Measurements from ENCODE around the gene COL6A3.
A peak's percentile ranks its signal among the peaks of the same experiment; 100 is the strongest.

Gene COL6A3

DNA sequence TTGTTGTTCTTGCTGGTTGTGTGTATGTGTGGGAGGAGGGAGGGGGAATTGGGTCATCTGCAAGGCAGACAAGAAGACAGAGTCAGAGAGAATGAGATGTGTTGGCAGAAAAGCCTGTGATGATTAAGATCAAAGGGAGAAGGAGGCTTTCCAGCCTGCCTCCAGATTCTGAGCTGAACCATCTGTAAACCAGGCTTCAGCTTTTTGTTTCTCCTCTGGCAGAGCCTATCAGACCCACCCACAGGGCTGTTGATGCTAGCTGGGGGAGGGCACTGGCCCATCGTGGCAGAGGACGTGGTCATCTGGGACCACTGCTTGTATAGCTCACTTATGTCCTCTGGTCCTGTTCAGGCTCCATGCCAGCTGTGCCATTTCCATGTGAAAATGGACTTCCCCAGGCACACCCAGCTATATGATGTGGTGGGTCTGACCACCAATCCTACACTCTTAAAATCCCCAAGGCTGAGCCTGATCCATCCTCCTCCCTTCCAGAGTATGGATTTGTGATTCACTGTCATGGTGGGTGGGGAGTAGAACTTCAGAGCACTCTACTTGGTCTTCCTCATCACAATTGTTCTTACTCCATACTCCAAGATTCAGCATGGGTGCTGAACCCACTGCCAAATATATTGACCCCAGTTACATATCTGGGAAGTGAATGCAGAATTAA, 27.8 kb upstream of the COL6A3 start:
- peak; percentile 73 for DNase-seq

GRCh38 chr2:237440819-237441281, 26.9 kb upstream of the COL6A3 start:
- peak; percentile 94 for DNase-seq

DNA sequence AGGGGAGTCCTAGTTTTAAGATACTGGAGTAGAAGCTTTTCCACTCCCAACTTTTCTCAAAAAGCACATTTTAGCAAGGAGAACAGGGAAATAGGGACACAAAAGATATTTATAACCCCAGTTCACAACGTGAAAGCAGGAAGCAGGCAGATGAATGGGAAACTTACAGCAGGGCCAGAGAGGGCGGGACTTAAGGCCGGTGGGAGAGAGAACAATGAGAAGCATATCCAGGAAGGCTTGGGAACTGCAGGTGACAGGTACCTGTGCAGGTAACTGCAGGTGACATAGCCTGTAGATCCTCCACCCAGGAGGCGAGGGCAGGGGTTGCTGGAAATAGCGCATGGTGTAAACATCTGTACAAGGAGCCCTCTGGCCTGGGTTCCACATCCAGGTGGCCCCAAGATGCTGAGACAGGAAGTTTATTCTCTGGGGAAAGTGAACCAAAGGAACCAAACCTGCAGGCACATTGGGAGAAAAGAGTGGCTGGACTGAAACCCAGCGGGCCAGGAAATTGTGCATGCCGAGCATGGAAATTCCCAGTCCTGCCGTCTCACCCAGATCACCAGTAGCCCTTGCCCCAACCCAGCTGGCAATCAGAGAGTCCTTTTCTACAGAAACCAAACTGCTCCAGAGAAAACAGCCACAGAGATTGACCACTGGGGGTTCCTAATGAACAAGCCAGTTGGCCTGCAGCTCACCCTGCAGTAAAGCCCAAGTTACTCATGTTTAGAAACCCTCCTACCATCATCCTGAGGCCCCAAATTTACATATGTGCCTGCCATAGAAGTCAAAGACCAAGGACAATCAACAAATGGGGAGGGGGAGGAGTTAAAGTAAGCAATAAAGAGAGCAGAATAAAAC, 24.3 kb upstream of the COL6A3 start:
- no peak for DNase-seq

GRCh38 chr2:237437566-237437965, 23.6 kb upstream of the COL6A3 start:
- no peak for DNase-seq

- DNase-seq, result no peak
These were observed 22.1 kb upstream of the COL6A3 start for GRCh38 chr2:237435844-237436587.

- DNase-seq, result peak; percentile 90
These were observed 20.9 kb upstream of the COL6A3 start for GRCh38 chr2:237434866-237435311.

DNA sequence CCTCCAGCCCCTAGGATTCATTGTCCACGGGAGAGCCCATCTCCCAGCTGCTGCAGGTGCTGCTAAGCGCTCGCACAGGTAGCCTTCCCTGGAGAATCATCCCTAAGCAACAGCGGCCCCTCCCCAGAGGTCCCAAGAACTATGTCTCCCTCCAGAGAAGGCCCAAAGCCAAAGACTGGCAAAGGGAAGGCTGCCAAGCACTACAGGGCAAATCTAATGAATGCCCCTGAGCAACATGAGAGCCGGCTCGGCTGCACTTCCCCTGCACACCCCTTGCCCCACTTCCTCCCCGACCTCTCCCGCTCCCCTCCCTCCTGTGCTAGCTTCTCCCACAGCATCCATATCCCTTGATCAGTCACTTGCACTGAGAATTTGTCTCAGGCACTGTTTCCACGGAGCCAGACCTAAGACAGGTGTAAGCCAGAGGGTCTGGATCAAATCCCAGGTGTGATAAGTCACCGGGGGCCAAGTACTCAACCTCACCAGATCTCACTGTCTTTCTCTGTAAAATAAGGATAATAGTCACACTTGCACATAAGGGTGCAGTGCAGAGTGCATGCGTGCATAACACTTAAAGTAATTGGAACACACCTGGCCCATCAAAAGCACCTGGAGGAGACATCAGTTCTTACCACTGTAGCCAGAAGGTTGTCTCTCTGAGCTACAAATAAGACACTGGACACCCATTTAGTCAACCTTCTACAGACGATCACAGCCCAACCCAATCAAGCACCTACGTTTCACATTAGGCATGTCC, 20.1 kb upstream of the COL6A3 start:
- DNase-seq, result no peak

DNA sequence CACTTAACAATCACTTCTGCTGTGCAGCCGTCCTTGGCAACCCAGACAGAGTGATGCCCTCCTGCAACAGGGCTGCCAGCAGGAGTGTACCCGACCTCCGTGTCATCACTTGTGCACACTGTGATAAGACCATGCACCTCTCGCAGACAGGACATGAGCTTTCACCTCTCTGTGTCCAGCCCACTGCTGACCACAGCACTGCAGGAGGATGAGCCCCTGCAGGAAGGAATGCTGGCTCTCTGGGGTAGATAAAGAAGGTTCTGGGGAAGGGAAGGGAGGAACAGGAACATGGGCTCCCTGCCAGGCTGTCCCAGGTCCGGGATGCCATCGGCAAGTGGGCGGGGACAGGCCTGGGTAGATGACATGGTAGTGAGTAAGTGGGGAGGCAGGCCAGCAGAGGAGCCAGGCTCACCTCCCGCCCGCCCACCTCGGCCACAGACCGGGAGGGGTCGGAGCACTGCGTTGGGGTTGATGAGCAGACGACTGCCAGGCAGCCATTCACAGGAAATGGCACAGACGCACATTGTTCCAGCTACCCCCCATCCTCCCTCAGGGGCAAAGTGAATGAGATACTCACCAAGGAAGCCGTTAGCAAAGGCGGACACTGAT, 18.6 kb upstream of the COL6A3 start:
- DNase-seq, result peak; percentile 83

DNA sequence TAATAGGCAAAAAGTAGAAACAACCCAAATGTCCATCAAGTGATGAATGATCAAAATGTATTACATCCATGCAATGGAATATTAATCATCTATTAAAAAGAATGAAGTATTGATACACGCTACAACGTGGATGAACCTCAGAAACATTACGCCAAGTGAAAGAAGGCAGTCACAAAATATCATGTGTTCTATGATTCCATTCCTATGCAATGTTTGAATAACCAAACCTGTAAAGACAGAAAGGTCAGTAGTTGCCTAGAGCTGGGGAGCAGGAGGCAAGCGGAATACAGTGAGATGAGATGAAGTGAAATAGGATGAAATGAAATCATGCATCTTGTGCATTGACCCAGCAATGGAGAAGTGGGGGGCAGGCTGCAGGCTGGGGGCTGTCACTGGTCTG, 17.9 kb upstream of the COL6A3 start:
- no peak for DNase-seq

GRCh38 chr2:237431372-237431771, 17.4 kb upstream of the COL6A3 start:
- DNase-seq, result peak; percentile 59

DNA sequence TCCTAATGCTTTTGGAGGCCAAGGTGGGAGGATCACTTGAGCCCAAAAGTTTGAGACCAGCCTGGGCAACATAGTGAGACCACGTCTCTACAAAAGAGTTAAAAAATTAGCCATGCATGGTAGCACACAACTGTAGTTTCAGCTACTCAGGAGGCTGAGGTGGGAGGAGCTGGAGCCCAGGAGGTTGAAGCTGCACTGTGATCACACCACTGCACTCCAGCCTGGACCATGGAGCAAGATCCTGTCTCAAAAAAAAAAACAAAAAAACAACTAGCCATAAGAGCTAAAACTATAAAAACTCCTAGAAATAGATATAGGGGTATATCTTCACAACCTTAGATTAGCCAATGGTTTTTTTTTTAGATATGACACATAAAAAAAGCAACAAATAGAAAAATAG, 16.9 kb upstream of the COL6A3 start:
- no peak for DNase-seq

DNA sequence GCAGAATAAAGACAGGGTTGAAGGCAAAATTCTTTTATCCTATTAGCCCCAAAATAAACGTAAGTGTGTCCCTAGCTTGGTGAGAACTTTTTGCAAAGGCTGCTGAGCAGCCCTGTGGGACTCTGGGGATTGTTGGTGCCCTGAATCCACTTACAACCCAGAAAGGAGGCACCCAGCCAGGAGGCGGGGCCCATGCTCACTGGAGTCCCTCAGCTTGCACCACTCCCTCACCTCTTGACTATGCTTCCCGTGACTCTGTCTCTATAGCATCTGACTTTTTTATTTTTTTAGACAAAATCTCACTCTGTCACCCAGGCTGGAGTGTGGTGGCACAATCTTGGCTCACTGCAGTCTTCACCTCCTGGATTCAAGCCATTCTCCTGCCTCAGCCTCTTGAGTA, 15.8 kb upstream of the COL6A3 start:
- no peak for DNase-seq

DNA sequence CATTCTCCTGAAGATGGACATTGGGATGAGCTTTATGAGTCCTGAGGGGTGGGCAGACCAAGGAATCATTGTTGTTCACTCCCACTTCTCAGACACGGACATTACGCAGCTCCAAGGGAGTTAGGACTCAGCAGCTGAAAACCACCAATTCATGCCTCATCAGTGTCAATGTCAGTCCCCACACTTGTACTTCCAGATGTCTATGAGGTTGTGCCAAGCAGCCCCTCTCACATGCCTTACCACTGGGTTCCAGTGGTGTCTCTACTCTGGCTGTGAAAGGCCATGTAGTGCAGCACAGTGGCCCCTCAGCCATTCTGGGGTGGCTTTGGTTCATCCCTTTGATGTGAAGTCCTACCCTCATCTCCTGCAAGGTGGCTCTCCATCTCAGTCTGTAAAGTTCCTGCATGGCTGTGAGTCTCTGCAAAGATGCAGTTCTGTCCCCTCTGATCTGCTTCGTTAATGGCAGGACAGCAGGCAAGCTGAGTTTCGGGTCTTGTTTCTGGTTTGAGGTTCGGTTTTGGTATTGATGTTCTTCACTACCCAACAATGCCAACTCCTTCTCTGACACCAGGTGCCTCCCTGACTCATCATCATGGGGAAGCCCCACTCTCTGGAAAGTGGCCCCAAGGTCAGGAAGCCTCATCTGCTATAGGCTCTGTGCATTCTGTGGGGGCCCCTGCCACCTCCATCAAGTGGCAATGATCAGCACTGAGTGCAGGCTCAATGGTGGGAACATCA, 14.0 kb upstream of the COL6A3 start:
- DNase-seq, result peak; percentile 94

DNA sequence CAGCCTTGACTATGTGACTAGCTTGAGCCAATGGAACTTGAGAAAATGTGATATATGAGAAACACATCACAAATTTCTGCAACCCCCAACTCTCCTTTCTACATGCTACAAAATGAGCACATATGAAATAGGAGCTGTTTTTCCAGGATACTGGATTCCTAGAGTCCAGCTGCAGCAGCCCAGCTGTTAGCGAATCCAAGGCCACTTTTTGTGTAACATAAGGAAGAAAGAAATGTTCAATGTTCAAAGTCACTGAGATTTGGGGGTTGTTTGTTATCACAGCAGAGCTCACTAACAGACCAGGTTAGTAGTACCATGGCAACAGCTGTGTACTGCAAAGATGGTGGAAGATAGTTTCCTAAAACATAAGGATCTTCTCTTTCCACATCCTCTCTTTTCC, 12.6 kb upstream of the COL6A3 start:
- DNase-seq, result no peak

DNA sequence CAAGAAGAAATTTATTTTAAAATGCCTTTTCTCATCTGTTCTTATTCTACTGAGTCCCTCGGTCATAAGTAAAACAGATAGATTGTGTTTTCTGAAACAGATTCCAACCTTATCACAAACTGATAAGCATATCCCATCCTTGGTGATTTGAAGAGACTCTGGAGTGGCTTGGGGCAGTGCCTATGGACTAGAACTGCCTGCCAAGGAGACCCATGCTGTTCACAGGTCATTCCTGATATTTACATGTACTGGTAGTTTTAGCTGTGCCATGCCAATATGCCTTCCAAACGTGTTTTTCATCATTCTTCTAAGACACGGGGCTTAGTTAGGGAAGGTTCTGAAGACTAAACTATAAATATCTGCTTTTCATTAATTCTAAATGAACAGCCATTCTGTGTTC, 11.4 kb upstream of the COL6A3 start:
- DNase-seq, result no peak

- DNase-seq, result no peak
These were observed 10.6 kb upstream of the COL6A3 start for GRCh38 chr2:237424544-237424943.

DNA sequence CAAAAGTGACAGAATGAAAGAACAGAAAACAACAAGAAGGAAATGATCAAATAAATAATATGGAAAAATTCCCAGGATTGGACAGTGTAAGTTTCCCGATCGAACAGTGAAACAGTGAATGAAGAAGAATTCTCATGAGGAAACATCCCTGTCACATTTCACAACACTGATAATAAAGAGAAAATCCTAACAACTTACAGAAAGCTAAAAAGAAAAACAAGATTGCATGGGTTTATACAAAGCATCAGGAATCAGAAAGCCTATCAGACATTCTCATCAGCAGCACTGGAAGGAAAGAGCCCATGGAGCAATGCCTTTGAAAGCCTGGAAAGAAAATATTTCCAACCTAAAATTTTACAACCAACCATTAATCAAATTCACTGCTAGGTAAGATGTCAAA, 9.9 kb upstream of the COL6A3 start:
- no peak for DNase-seq

DNA sequence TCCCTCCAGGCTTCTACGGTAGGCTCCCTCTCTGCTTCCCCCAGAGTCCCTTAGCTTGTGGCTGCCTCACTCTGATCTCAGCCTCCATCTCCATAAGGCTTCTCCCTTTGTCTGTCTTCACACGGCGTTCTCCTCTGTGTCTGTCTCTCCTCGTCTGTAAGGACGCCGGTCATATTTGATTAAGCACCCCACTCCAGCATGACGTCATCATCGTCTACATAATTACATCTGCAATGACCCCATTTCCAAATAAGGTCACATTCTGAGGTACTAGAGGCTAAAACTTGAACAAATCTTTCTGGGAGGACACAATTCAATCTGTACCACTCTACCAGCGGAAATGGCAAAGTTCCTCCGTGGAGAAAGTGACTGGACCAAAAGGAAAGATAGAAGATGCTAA, 8.3 kb upstream of the COL6A3 start:
- no peak for DNase-seq

DNA sequence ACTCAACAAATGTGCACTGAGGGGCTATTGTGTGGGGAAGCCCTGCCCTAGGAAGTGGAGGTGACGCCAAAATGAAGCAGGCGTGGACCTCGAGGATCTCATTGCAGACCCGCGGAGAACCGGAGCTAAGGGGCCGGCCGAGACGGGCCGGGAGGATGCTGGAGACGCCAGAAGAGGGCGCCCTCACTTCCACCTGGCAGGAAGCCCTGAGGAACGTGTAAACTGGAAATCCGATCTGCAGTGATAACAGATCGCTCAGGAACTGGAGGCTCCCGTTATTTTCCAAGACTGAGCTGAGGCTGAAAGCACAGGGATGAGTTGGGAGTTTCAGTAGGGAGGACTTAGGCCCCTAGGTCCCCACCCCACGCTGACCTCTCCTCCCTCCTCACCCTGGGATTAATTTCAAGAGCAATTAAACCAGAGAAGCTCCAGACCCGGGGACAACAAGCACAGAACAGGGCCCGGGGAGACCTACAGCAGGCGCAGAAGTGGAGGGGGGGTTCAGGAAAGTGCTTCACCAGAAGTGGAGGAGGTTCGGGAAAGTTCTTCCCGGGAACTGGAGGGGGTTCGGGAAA, 7.7 kb upstream of the COL6A3 start:
- peak; percentile 78 for DNase-seq

- no peak for DNase-seq
These were observed 4.3 kb upstream of the COL6A3 start for GRCh38 chr2:237418300-237418699.
